K562 (cell line): ENCODE measurements around the gene PGBD1. TPM values are rescaled to one million over a fixed set of nuclear protein-coding genes. Genes with fewer than 3 reads are reported as not detected.

Source experiments
- ATAC-seq: fragments of 200-7000 bp; cut with Tn5 transposase; 3 replicates; pipeline ENCODE4 v1.9.1; 2020; ENCODE audit warnings: moderate library complexity
- BruUV-seq: library from RNA; stranded (reverse); fragments of 400-500 nt; replicated peaks from 2 replicates; lab custom pipeline; 2021; lab: Mats Ljungman, UMichigan
- CTCF ChIA-PET: fragments of 300-600 bp; formaldehyde crosslinking; extraction: SDS; loops from one replicate; lab custom pipeline; 2021; ENCODE audit warnings: low intra/inter-chr PET ratio; lab: Yijun Ruan, JAX
- POLR2A ChIA-PET: fragments of 300-600, 350-650 bp; sonication (Branson Sonifier 250); formaldehyde crosslinking; extraction: SDS; loops from one replicate; lab custom pipeline; 2021; ENCODE audit warnings: antibody characterized with exemption, inconsistent platforms; lab: Yijun Ruan, JAX
- DNase-seq, 4 experiments: peaks; one replicate each; pipeline versions ENCODE4 v3.0.0 to v3.0.0-alpha.2; 2011 to 2018; ENCODE audit warnings: low spot score in 3 of 4, mixed read lengths in 3 of 4; ENCODE audit errors: extremely low read depth in 1 of 4
- FAIRE-seq: peaks from 2 replicates; lab custom pipeline; 2011; peaks lifted over from hg19 to GRCh38; lab: Jason Lieb, UNC
- H2AFZ ChIP-seq: 2 replicates; pipeline ENCODE4 v1.6.0; 2011; ENCODE audit warnings: low read depth, low read length, control low read depth, inconsistent platforms
- H3K27ac ChIP-seq: fragments of 200-600 bp; 3 replicates; pipeline ENCODE4 v1.8.0; 2011; ENCODE audit warnings: low read depth, mild to moderate bottlenecking, control low read depth, inconsistent platforms, low read length, moderate library complexity, mixed read lengths; ENCODE audit errors: extremely low read depth
- H3K27me3 ChIP-seq, 2 experiments: fragments of 300-600 bp in 1 of 2; 2 replicates in 1 of 2; 3 replicates in 1 of 2; pipeline versions ENCODE4 v1.6.0 to v1.8.0; 2011; ENCODE audit warnings: inconsistent platforms in 2 of 2, low read length in 2 of 2, mild to moderate bottlenecking in 1 of 2, mixed read lengths in 1 of 2, moderate library complexity in 1 of 2; ENCODE audit not compliant: control insufficient read depth in 2 of 2, insufficient read depth in 2 of 2
- H3K36me3 ChIP-seq: fragments of 300-600 bp; 3 replicates; pipeline ENCODE4 v1.8.0; 2011; ENCODE audit warnings: mild to moderate bottlenecking, low read length, inconsistent platforms; ENCODE audit not compliant: control insufficient read depth, insufficient read depth
- H3K4me1 ChIP-seq, 2 experiments: fragments of 200-600 bp in 1 of 2; replicated peaks in 1 of 2; 2 replicates in 1 of 2; 3 replicates in 1 of 2; pipeline versions ENCODE4 v1.5.1 to v1.8.0; 2011; ENCODE audit warnings: inconsistent platforms in 2 of 2, low read length in 2 of 2, mild to moderate bottlenecking in 1 of 2, mixed read lengths in 1 of 2, moderate library complexity in 1 of 2; ENCODE audit not compliant: control insufficient read depth in 2 of 2, insufficient read depth in 2 of 2
- H3K4me2 ChIP-seq: 2 replicates; pipeline ENCODE4 v1.6.1; 2011; ENCODE audit warnings: low read length, control low read depth, inconsistent platforms, mixed read lengths; ENCODE audit not compliant: insufficient read depth
- H3K4me3 ChIP-seq: fragments of 200-600 bp; sonication (generic), shearing (Covaris generic); 2 replicates; pipeline ENCODE4 v1.5.1; 2016; ENCODE audit warnings: control low read depth, inconsistent platforms
- H3K79me2 ChIP-seq: fragments of 200-600 bp; 3 replicates; pipeline ENCODE4 v1.8.0; 2011; ENCODE audit warnings: low read length, inconsistent platforms; ENCODE audit not compliant: control insufficient read depth, insufficient read depth
- H3K9ac ChIP-seq, 2 experiments: 2 replicates each; pipeline versions ENCODE4 v1.6.0 to v1.6.1; 2011; ENCODE audit warnings: low read depth in 2 of 2, low read length in 2 of 2, control low read depth in 1 of 2, inconsistent platforms in 1 of 2, mild to moderate bottlenecking in 1 of 2, mixed read lengths in 1 of 2; ENCODE audit not compliant: insufficient read depth in 1 of 2
- H3K9me1 ChIP-seq: one replicate; pipeline ENCODE4 v1.6.0; 2011; ENCODE audit warnings: inconsistent platforms, mild to moderate bottlenecking, low read length, moderate library complexity; ENCODE audit not compliant: control insufficient read depth, insufficient read depth
- H3K9me3 ChIP-seq: replicated peaks from 2 replicates; pipeline ENCODE4 v1.5.1; 2011; ENCODE audit warnings: low read depth, low read length, inconsistent platforms; ENCODE audit not compliant: control insufficient read depth, insufficient read depth
- H4K20me1 ChIP-seq: replicated peaks from 2 replicates; pipeline ENCODE4 v1.6.1; 2011; ENCODE audit warnings: low read length, inconsistent platforms, mixed read lengths; ENCODE audit not compliant: control insufficient read depth, insufficient read depth
- FOS ChIP-seq: IDR thresholded peaks from 3 replicates; pipeline ENCODE4 v1.6.1; 2011; ENCODE audit not compliant: insufficient read length; ENCODE audit errors: extremely low read depth
- KLF6 ChIP-seq: fragments of 250-450 bp; sonication (Bioruptor Pico); IDR thresholded peaks from 2 replicates; pipeline ENCODE4 v1.4.0; 2020; ENCODE audit warnings: mild to moderate bottlenecking, moderate library complexity, borderline replicate concordance
- RBBP5 ChIP-seq: fragments of 200-600 bp; sonication (generic); IDR thresholded peaks from 2 replicates; pipeline ENCODE4 v1.6.1; 2012; ENCODE audit warnings: borderline replicate concordance, mild to moderate bottlenecking, low read length, control low read depth, inconsistent platforms; ENCODE audit not compliant: insufficient read depth, poor library complexity, severe bottlenecking
- YY1 ChIP-seq, 3 experiments: IDR thresholded peaks; 2 replicates each; pipeline ENCODE4 v1.6.1; 2011; ENCODE audit warnings: low read length in 2 of 3, mild to moderate bottlenecking in 2 of 3, moderate library complexity in 2 of 3, borderline replicate concordance in 1 of 3, control low read depth in 1 of 3, low read depth in 1 of 3; ENCODE audit not compliant: insufficient read depth in 3 of 3, insufficient replicate concordance in 2 of 3, control insufficient read depth in 1 of 3, insufficient read length in 1 of 3; ENCODE audit errors: extremely low read depth in 1 of 3
- ZBTB26 ChIP-seq: fragments of 450-650 bp; formaldehyde crosslinking; IDR thresholded peaks from 2 replicates; pipeline ENCODE4 v1.4.0; 2022; ENCODE audit warnings: missing genetic modification characterization
- ZNF12 ChIP-seq: sonication (generic); formaldehyde crosslinking; IDR thresholded peaks from 2 replicates; pipeline ENCODE4 v1.4.0; 2020; ENCODE audit warnings: mild to moderate bottlenecking, missing genetic modification reagents
- ZNF318 ChIP-seq, 2 experiments: fragments of 450-650 bp; IDR thresholded peaks; 2 replicates each; pipeline ENCODE4 v1.6.1; 2016; ENCODE audit warnings: mild to moderate bottlenecking in 2 of 2, borderline replicate concordance in 1 of 2, low read depth in 1 of 2, moderate library complexity in 1 of 2
- ZNF41 ChIP-seq: fragments of 250-450 bp; sonication (Bioruptor Pico); conservative IDR thresholded peaks from 2 replicates; pipeline ENCODE4 v1.4.0; 2020; ENCODE audit warnings: mild to moderate bottlenecking
- WGBS: fragments of 100-300 bp; shearing (Covaris generic); methylation state at CpG from one replicate; pipeline ENCODE4 v1.1.6; 2016; ENCODE audit warnings: low coverage, mixed read lengths; ENCODE audit not compliant: insufficient coverage; ENCODE audit errors: missing lambda C conversion rate; 5-methylcytosine and 5-hydroxymethylcytosine counted together
- in situ Hi-C: fragments of 300-500 bp; cut with MboI; formaldehyde crosslinking; loops from 4 replicates; pipeline ENCODE4 v1.15.0; 2018; ENCODE audit warnings: inconsistent platforms, mixed read lengths
- intact Hi-C: fragments of 100-400 bp; cut with micrococcal nuclease; formaldehyde crosslinking; loops from 2 replicates; pipeline ENCODE4 v1.14.2; 2022
- polyA plus RNA-seq, 8 experiments: library from polyadenylated mRNA; depleted of rRNA in 4 of 8; stranded (reverse) in 5 of 8; unstranded in 3 of 8; fragments of >200 nt; fragmentation: Nextera tagmentation in 2 of 8; fragmentation: Illumina TruSeq in 1 of 8; extraction: Ambion mirVana in 2 of 8; extraction: Trizol in 1 of 8; gene quantifications; 2 replicates each; pipeline versions ENCODE4 v1.2.1 to v1.2.3, GENCODE V29; 2011 to 2014; ENCODE audit warnings: inconsistent platforms in 1 of 8, missing spikeins in 1 of 8
- total RNA-seq, 7 experiments: library from RNA; depleted of rRNA in 6 of 7; stranded (reverse); fragments of >200 nt in 6 of 7; fragmentation: Illumina TruSeq in 2 of 7; extraction: Trizol in 2 of 7; gene quantifications; 2 replicates each; pipeline versions ENCODE4 v1.2.1 to v1.2.3, GENCODE V29; 2011 to 2021; ENCODE audit warnings: low replicate concordance in 1 of 7

PGBD1 gene
- total and polyA plus RNA-seq, 9 of the 15 experiments (the other 6 are each of a cell fraction or from before 2014, with no cell fraction given) = 3.3 to 9.0 (median 7.3) TPM

DNA sequence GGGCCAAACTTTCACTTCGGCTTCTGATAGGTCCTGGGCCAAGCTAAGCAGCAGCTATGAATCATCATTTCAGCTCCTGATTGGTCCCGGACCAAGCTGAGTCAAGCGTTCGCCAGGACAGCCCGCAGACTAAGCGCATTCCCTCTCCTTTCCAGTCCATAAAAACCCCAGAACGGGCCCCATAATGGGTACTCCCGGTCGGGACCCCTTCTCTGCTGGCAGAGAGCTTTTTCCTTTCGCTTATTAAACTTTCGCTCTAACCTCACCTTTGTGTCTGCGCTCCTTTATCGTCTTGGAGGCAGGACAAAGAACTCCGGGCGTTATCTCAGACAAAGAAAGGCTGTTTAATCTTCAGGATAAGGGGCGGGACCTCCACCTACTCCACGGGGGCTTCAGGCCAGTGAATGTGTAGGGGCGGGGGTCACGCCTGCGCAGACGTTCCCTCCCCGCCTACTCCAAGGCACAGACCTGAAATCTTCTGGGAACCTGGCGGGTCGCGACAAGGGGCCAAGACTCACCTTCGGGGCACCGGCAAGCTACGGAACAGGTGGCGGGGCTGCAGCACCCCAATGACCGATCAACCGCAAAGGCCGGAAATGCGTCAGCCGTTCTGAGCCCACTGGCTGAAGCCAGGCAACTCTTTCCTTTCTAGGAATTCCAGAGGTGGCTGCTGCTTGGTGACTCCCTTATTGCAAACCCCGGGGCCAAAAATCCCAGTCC, 54.4 kb downstream of the PGBD1 start, which contains the start of gene ZSCAN31:
ZSCAN31 (minus strand) TSS at position 585 of the 720 bp plus-strand sequence. CDS start 6,465 bp downstream, outside the sequence.
- H3K27me3 ChIP-seq = no peaks in the 10 kb centered on the region
- intact Hi-C loops (loop anchor here (1.0 to 5.0 kb wide), 6 partner anchors 19 to 528 kb away; partner anchors contain the start of genes PGBD1 and ZSCAN26), in situ Hi-C loops (no loop called here)
- peaks cover 37% of the 10 kb centered on the region for H3K79me2 ChIP-seq
- H2AFZ ChIP-seq = peak within 1 kb of the TSS; percentile 61
- BruUV-seq = no TSS peak
- H3K4me1 ChIP-seq = peaks cover 23 to 43% of the 10 kb centered on the region in 2 experiments
- peak within 1 kb of the TSS; percentile 96 to 99 for H3K9ac ChIP-seq
- H3K9me3 ChIP-seq = peaks cover 6% of the 10 kb centered on the region; the same call in 1 of the 2 replicates
- H3K36me3 ChIP-seq = no peaks in the 10 kb centered on the region
- no peaks in the 10 kb centered on the region for H3K9me1 ChIP-seq
- FAIRE-seq (peak; percentile 98), ATAC-seq (peak; percentile 91), DNase-seq (peak; percentile 97 to 99 (median 97))
- peak within 1 kb of the TSS; percentile 95 for H3K4me2 ChIP-seq
- no peaks in the 10 kb centered on the region for H4K20me1 ChIP-seq
- WGBS = under 1% methylated on average over 34 of the region's 35 CpGs
- peak within 1 kb of the TSS; percentile 98 for H3K27ac ChIP-seq
- ChIA-PET POLR2A (interaction anchor here (0.6 to 6.4 kb wide), 70 partner anchors 8 to 1309 kb away, joined by 3 to 80 read pairs (median 4); partner anchors contain the start of genes PGBD1, ZKSCAN3, ZKSCAN4 and ZKSCAN8), CTCF (no interaction called here)
- H3K4me3 ChIP-seq = peak within 1 kb of the TSS; percentile 69
- TF ChIP-seq ZBTB26 (CRISPR knock-in tag) = peak; percentile 85; the same call in 1 of the 2 replicates
- TF ChIP-seq ZNF12 (CRISPR knock-in tag) = no peak
- TF ChIP-seq ZNF318 (IDR thresholded peaks at IDR 0.05; ENCODE audit: borderline replicate concordance in 1 of 2, low read depth in 1 of 2) = peak in 1 of 2 experiments; percentile 79; a peak in 1 of 4 replicates
- peak; percentile 87 for TF ChIP-seq FOS
- peak in 2 of 3 experiments; percentile 75 to 90 for TF ChIP-seq YY1 (IDR thresholded peaks at IDR 0.05; ENCODE audit: borderline replicate concordance in 1 of 3, control insufficient read depth in 1 of 3, extremely low read depth in 1 of 3, insufficient read depth in 3 of 3, insufficient read length in 1 of 3, insufficient replicate concordance in 2 of 3, low read depth in 1 of 3, low read length in 2 of 3)
- peak; percentile 4 for TF ChIP-seq RBBP5
- TF ChIP-seq KLF6 (CRISPR knock-in tag) = no peak
- 0 out of 2 replicates have a peak, but pooled peaks have one; percentile 13 for TF ChIP-seq ZNF41
